B cell (primary cell): ENCODE measurements around the gene SLC45A3.

Source experiments
- CTCF ChIP-seq: fragments of 200-600 bp; IDR thresholded peaks from one replicate; pipeline ENCODE4 v1.8.0; 2022; ENCODE audit warnings: antibody characterized with exemption, mild to moderate bottlenecking
- EZH2 ChIP-seq: IDR thresholded peaks from 2 replicates; pipeline ENCODE4 v1.6.1; 2012; ENCODE audit warnings: borderline replicate concordance, low read depth, mild to moderate bottlenecking, moderate library complexity, low read length; ENCODE audit not compliant: insufficient read depth, poor library complexity, severe bottlenecking

- TF ChIP-seq EZH2, result no peak
- TF ChIP-seq CTCF, result no peak
These were observed 42.3 kb downstream of the SLC45A3 start for GRCh38 chr1:205637854-205638468.
